ENCODE data around the gene TVP23A.

- TF ChIP-seq CTCF (IDR thresholded peaks at IDR 0.05) (no peak), POLR2A (IDR thresholded peaks at IDR 0.05) (no peak)
Observed at GRCh38 chr16:10808850-10809249, 9.7 kb downstream of the TVP23A start.

Measured in right lobe of liver (tissue), 4 donors.